Measurements from ENCODE around the gene SYP.
A peak's percentile ranks its signal among the peaks of the same experiment; 100 is the strongest.
"Not testable (repeated sequence)": the region's sequence is repeated elsewhere in the genome, so short reads cannot be mapped to it uniquely, and the experiment has no call there.

SYP gene

DNA sequence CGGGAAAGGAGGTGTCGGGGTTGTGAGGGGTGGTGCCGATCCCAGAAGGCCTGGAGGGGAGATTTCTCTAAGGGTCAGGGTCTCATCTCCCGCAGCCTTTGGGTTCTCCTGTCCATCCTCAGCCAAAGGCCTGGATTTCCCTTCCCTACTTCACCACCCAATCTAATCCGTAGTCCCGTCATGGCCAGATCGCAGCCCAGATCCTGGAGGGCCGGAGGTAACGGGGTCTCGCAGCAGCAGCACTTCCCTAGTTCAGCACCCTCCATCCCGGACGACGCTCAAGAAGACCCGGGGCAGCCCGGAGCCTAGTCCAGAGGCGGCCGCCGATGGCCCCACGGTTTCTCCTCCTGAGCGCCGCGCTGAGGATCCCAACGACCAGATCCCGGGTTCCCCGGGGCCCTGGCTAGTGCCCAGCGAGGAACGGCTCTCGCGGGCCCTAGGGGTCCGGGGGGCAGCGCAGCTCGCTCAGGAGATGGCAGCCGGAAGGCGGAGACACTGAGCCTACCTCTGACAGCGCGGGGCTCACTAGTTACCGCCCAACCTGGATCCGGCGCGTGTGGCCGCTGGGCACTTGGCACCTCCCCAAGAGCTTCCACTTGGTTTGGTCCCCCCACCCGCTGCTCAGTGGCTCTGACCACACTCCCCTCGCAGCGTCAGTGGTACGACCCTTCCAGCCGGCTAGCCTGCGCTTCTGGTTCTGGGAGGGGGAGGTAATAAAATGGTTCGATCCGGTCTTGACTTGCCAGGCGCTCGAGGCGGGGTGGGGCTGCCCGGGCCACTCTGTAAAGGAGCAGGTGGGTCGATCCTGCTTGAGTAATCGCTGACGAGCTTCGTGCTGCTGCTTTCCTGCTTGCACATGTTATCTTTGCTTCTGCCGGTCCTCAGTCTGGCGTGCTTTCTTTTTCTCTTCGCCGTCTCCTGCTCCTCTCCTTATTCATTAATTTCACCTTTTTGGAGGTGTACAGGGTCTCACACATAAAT is 33.8 kb downstream of the SYP start:
- DNase-seq = peak; percentile 85

DNA sequence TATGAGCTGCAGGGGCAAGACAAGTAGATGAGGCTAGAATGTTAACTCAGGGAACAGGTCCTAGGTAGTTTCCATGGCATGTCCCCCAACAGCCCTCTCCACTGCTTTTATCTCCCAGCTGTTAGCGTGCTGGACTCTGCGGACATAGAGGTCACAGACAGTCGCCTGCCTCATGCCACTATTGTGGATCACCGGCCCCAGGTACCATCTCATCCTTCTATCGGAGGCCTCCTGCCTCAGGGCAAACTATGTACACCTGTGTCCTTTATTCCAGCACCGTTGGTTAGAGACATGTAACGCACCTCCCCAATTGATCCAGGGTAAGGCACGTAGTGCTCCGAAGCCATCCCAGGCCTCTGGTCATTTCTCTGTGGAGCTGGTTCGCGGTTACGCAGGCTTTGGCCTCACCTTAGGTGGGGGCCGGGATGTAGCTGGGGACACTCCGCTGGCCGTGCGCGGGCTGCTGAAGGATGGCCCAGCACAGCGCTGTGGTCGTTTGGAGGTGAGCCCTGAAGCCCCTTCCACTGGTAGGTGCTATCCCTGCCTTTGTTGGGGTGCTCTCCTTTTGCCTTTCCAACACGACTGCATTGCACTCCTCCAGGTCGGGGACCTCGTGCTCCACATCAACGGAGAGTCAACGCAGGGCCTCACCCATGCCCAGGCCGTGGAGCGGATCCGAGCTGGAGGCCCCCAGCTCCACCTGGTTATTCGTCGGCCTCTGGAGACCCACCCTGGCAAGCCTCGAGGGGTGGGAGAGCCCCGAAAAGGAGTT is 35.2 kb downstream of the SYP start:
- DNase-seq = no peak

DNA sequence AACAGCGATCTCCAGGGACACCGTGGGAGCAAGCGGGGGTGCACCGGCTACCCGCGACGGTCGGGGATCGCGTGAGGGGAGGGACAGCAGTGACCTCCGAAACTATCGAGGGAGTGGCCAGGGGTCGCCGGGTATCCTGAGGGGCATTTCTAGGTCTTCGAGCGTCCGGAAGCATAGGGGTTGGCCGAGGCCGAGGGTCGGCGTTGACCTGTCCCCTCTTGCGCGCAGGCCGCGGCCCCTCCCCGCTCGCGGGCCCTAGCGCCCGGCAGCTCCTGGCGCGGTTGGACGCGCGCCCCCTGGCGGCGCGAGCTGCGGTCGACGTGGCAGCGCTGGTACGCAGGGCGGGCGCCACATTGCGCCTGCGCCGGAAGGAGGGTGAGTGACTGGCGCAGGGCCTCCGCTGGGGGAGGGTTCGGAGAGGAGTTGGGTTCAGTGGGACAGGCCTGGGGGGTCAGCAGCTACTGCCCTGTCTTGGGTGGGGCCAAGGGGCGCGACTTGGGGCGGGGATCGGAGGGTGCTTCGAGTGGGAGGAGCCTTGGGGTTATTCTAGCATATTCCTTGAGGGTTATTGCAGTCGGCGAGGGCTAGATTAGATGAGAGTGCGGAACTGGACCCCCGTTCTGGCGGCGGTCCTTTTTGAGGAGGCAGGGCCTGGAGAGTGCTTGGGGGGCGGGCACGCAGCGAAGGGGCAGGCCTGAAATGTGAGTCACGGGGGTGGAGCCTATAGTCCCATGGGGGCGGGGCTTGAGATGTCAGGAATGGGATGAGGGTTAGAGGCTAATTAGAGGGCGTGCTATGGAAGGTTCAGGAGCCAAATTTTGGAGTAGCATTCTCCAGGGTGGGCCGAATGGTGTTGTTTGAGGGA is 36.2 kb downstream of the SYP start:
- DNase-seq = peak; percentile 87

DNA sequence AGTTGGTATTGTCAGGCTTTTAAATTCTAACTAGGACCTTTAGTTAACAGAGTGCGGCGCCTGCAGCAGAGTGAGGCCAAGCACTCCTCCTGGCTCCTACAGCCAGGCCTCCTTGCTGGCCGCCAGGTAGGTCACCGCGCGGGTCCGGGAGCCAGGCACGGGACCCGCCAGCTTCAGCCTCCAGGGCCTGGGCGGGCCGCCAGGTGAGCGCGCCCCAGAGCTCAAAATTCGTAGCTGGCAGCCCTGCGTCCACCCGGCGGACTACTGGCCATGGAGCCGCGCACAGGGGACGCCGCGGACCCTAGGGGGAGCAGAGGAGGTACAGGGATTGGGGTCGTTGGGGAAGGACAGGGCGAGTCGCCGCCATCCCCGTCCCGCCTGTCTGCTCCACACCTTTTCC is 37.4 kb downstream of the SYP start, which contains the start of gene MAGIX:
MAGIX (plus strand) TSS at position 139 of the 400 bp plus-strand sequence; CDS start at position 271, 132 bp downstream.
- no peak for DNase-seq

DNA sequence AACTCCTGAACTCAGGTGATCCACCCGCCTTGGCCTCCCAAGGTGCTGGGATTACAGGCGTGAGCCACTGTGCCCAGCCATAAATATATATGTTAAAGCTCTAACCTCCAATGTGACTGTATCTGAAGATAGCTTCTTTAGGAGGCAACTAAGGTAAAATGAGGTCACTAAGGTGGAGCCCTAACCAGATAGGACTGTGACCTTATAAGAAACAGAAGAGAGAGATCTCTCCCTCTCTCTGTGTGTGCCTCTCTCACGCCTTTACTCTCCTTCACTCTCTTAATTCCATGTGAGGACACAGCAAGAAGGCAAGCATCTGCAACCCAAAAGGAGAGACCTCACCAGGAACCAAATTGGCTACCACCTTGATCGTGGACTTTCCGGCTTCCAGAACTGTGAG is 38.4 kb downstream of the SYP start:
- no peak for DNase-seq

DNA sequence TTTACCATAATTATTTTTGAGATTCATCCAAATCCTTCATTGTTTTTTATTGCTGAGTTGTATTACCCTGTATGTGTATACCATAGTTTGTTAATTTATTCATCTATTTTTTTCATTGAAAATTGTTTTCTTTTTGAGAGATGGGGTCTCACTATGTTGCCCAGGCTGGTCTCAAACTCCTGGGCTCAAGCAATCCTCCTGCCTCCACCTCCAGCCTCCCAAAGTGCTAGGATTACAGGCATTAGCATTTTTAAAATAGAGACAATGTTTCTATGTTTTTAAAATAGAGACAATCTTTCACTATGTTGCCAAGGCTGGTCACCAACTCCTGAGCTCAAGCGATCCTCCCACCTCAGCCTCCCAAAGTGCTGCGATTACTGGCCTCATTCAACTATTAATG is 39.1 kb downstream of the SYP start:
- no peak for DNase-seq

DNA sequence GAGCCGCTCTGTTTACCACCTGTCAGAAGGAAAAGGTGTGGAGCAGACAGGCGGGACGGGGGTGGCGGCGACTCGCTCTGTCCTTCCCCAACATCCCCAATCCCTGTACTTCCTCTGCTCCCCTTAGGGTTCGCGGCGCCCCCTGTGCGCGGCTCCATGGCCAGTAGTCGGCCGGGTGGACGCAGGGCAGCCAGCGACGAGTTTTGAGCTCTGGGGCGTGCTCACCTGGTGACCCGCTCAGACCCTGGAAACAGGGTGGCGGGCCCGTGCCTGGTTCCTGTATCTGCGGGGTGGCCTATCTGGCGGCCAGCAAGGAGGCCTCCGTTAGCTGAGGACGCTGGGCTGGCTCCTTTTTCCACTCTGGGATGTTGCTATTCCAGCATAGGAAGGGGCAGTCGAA is 42.8 kb downstream of the SYP start:
- DNase-seq = no peak

DNA sequence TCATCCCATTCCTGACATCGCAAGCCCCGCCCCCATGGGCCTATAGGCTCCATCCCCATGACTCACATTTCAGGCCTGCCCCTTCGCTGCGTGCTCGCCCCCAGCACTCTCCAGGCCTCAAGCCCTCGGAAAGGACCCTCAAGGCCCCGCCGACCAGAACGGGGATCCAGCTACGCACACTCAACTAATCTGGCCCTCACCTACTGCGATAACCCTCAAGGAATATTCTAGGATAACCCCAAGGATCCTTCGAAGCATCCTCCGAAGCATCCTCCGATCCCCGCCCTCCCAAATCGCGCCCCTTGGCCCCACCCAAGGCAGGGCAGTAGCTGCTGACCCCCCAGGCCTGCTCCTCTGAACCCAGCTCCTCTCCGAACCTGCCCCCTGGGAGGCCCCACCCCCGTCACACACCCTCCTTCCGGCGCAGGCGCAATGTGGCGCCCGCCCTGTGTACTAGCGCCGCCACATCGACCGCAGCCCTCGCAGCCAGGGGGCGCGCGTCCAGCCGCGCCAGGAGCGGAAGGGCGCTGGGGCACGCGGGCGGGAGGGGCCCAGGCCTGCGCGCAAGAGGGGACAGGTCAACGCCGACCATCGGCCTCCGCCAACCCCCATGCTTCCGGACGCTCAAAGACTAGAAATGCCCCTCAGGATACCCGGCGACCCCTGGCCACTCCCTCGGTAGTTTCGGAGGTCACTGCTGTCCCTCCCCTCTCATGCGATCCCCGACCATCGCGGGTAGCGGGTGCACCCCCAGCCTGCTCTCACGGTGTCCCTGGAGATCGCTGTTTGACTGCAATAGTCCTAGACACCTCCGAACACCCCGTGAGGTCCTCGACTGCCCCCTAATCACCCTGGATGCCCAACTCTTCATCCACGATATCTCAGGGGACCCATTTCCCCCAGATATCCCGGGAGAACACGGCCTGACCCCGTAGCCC is 43.8 kb downstream of the SYP start:
- DNase-seq = peak; percentile 89

DNA sequence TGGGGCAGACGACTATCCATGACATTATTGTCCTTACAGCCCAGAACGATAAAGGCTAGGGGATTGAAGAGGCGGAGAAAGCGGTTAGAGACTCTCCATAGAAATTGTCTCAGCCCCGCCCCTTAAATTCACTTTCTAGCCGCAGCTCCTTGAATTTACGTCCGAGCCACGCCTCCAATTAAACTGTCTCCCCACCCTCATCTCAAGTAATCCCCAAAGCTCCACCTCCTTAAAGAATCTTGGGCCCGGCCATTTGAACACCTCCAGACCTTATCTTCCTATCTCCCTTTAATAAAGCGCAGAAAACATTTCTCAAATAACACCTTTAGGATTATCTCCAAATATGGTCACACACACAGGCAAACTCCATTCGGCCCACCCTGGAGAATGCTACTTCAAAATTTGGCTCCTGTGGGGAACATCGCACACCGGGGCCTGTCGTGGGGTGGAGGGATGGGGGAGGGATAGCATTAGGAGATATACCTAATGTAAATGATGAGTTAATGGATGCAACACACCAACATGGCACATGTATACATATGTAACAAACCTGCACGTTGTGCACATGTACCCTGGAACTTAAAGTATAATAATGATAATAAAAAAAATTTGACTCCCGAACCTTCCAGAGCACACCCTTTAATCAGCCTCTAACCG is 44.6 kb downstream of the SYP start:
- peak; percentile 63 for DNase-seq

DNA sequence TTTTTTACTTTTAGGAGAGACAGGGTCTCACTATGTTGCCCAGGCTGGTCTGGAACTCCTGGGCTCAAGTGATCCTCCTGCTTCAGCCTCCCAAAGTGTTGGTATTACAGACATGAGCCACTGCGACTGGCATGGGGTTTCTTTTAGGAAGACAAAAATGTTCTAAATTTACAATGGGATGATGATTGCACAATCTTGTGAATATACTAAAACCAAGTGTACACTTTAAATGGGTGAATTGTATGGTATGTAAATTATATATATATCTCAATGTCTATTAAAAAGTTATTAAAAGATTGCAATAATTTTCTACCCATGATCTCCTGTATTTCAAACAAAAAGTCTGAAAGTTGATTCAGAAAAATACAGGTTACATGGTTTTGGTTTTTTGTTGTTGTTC is 46.5 kb downstream of the SYP start:
- no peak for DNase-seq

DNA sequence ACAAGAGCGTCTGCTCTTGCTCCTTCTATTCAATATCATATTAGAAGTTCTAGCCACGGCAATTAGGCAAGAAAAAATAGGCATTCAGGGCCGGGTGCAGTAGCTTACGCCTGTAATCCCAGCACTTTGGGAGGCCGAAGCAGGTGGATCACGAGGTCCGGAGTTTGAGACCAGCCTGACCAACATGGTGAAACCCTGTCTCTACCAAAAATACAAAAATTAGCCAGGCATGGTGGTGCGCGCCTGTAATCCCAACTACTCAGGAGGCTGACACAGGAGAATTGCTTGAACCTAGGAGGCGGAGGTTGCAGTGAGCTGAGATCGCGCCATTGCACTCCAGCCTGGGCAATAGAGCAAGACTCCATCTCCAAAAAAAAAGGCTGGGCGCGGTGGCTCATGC is 50.7 kb downstream of the SYP start:
- not testable (repeated sequence) for DNase-seq

DNA sequence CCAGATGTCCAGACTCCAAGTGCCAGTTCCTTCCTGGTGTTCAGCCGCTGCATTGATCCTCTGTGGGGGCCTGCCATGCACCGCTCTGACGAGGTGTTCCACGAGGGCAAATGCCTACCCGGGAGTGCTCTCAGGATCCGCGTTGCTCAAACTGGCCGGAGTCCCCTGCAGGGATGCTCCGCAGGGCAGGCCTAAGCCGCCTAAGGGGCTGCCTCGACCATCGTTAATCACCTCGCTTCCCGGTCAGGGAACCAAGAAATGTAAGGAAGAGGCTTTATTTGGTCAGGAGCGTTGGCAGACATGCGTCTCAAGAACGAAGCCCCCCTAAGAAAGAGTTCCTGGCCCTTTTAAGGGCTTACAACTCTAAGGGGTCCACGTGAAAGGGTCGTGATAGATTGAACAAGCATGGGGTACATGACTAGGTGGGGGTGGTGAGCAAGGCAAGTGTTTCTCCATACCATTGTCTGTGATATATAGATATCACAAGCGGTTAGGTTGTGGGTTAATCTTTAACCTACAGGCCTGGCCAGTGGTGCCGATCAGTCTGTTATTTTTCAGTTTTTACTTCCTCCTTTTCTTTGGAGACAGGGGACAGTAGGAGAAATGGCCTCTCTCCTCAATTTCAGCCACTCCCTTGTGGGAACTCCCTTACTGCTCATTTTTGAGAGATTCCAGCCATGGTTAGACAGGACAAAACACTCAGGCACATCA is 51.4 kb downstream of the SYP start:
- not testable (repeated sequence) for DNase-seq

DNA sequence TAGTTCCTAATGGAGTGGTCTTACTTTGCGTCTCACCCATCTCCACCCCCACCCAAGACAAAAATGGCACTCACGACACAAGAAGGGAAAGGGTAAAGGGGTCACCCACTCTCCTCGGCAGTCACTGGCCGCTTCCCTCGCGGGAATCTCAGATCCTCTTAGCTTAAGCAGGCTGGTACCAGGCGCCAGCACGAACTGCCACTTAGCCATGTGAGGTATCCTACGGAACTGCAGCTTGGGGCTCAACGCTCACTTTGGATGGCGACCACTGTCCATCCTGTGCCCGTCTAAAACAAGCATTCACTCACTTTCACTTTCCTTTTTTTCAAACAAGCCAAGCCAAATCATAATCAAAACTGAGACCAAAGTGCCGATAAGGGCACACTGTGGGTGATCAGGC is 52.1 kb downstream of the SYP start:
- DNase-seq = no peak

DNA sequence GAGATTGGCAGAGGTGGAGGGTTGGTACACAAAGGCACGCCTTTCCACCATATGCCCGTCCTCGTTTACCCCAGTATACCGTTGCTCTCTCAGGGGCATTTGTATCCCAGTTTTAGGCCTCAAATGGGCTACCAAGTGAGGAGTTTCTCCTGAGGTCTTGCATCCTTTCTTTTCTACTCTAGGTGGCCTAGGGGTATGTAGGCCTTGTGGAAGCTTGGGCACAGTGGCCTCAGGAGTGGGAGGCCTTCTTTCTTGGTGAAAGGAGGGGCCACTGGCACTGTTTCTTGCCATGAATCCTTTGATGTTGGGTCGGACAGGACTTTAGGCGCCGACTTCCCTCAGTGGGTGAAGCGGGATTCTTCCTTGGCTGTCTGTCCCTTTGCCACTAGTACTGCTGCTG is 52.7 kb downstream of the SYP start:
- DNase-seq = no peak

DNA sequence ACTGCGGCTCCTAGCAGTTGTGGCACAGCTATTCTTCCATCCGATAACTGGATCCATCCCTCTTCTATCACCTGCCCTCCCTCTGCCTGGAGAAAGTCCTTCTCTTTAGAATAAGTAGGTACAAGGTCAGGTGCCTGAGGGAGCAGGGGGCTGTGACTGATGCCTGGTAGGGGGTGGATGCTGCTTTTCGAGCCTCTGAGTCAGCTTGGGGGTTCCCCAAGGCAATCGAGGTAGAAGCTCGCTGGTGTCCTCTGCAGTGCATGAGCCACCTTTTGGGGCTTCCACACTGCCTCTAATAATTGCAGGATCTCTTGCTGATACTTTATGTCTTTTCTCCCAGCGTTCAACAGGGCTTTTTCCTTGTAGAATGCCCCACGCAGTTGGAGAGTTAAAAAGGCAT is 56.8 kb downstream of the SYP start:
- DNase-seq = not testable (repeated sequence)

DNA sequence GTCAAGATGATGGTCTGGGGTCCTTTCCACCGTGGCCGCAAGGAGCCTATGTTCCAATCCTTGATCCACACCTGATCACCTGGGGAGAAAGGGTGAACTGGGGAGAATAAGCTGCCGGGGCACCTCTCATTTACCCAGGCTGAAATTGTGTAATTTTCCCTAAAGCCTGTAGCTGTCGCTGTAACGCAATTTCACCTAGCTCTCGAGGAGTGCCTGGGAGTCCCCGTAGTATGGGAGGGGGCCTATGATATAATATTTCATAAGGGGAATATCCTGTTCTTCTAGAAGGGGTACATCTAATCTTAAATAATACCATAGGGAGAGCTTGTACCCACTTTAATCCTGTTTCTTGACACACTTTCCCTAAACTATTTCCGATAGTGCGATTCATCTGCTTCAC is 57.7 kb downstream of the SYP start:
- not testable (repeated sequence) for DNase-seq

DNA sequence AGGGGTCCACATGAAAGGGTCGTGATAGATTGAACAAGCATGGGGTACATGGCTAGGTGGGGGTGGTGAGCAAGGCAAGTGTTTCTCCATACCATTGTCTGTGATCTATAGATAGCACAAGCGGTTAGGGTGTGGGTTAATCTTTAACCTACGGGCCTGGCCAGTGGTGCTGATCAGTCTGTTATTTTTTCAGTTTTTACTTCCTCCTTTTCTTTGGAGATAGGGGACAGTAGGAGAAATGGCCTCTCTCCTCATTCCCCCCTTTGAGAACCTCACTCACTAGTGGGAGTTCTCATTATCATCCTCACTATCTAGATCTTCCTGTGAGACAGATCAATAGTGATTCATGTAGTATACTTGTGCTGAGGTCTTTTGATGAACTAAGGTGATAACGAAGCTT is 60.3 kb downstream of the SYP start:
- DNase-seq = no peak

All from CD4-positive, alpha-beta T cell treated with Interleukin-17A for 1 hour (primary cell).